ENCODE data around the gene NDUFA9. TPM values are rescaled to one million over a fixed set of nuclear protein-coding genes. Genes with fewer than 3 reads are reported as not detected.

NDUFA9 gene
- polyA plus RNA-seq, 2 of the 4 experiments (the other 2 are of a cell fraction), result 121 to 125 TPM

DNA sequence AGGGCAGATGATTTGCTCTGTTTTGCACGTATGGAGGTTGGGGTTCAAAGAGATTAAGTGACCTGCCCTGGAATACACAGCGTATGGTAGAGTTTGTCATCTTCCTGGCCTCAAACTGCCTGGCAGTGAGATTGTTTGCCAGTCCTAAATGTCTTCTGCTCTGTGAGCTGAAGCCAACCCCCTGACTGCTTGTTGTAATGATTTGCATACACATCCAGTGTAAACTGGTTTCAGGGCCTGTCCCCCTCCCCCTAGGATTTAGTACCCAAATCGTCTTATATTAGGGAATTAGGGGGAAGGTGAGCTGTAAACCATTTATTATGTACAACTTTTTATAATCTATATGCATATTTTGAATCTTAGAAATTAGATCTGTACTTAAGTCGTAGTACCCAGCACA, 38.4 kb upstream of the NDUFA9 start (continued):
- TF ChIP-seq RARB (CRISPR knock-in tag; IDR thresholded peaks at IDR 0.05), result no peak
- TF ChIP-seq BHLHE40 (IDR thresholded peaks at IDR 0.05; ENCODE audit: low read depth, low read length), result no peak
- no peak for TF ChIP-seq GATA3 (IDR thresholded peaks at IDR 0.05; ENCODE audit: borderline replicate concordance)
- TF ChIP-seq, protein P1, sequence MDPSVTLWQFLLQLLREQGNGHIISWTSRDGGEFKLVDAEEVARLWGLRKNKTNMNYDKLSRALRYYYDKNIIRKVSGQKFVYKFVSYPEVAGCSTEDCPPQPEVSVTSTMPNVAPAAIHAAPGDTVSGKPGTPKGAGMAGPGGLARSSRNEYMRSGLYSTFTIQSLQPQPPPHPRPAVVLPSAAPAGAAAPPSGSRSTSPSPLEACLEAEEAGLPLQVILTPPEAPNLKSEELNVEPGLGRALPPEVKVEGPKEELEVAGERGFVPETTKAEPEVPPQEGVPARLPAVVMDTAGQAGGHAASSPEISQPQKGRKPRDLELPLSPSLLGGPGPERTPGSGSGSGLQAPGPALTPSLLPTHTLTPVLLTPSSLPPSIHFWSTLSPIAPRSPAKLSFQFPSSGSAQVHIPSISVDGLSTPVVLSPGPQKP (IDR thresholded peaks at IDR 0.05; ENCODE audit: low read depth, low read length), result no peak

DNA sequence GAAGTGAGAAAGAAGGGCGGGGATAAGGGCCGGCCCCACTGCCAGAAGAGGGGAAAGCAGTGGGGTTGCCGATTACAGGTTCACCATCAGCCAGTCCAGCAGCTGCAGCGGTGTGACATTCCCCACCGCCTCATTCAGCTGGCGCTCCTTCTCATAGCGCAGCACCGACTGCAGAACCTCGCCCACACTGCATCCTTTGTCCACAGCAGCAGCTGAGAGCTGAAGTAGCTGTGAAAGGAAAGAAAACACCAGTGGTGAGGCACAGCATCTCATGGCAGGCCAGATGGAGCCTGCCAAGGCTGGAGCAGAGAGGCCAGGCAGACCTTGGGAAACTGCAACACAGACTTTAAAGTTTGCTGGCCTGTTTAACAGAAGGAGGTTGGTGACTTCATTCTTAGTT, 33.2 kb upstream of the NDUFA9 start:
- ChIA-PET POLR2A (no interaction called here), CTCF (interaction anchor here (1.3 to 2.1 kb wide), 2 partner anchors 11 to 15 kb away, joined by 3 to 6 read pairs; no protein-coding TSS in a partner anchor)
- no peak for TF ChIP-seq TP53 (CRISPR knock-in tag; IDR thresholded peaks at IDR 0.05)
- TF ChIP-seq CHD4 (IDR thresholded peaks at IDR 0.05; ENCODE audit: borderline replicate concordance), result no peak
- TF ChIP-seq RFX5 (IDR thresholded peaks at IDR 0.05), result no peak
- no peak for TF ChIP-seq KDM5A (IDR thresholded peaks at IDR 0.05)
- Histone ChIP-seq H3K4me1 (no peaks in the 10 kb centered on the region), H3K4me2 (no peak overlapping the region), H3K4me3 (no peak overlapping the region), H3K27ac (no peak overlapping the region), H3K9me3 (no peaks in the 10 kb centered on the region)
- ATAC-seq, result no peak
- DNase-seq (ENCODE audit: low read depth in 1 of 2, low spot score in 1 of 2), result no peak
- WGBS (ENCODE audit: missing lambda C conversion rate), result 94% methylated on average over 9 of the region's 9 CpGs
- FAIRE-seq, result no peak

DNA sequence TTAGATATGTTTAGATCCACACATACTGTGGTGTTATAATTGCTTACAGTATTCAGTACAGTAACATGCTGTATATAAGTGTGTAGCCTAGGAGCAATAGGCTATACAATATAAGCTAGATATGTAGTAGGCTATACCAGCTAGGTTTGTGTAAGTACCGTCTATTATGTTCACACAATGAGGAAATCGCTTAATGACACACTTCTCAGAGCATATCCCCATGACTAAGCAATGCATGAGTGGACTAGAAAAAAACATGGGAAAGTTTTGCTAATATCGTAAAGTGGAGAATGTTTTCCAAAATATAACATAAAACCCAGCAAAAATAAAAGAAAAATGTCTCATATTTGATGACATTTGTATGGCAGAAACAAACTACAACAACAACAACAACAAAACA, 27.4 kb upstream of the NDUFA9 start:
- POLR2A ChIA-PET, result no interaction called here
- ATAC-seq (no peak), FAIRE-seq (no peak), DNase-seq (ENCODE audit: low read depth in 1 of 2, low spot score in 1 of 2) (no peak)
- TF ChIP-seq MAZ (IDR thresholded peaks at IDR 0.05; ENCODE audit: borderline replicate concordance, low read depth, low read length) (no peak), RARB (CRISPR knock-in tag; IDR thresholded peaks at IDR 0.05) (no peak), POLR2A (IDR thresholded peaks at IDR 0.05; ENCODE audit: low read length) (no peak), CTCF (IDR thresholded peaks at IDR 0.05) (no peak), FOSL2 (IDR thresholded peaks at IDR 0.05) (no peak), FOSL2 (CRISPR knock-in tag; IDR thresholded peaks at IDR 0.05) (no peak), CEBPB (IDR thresholded peaks at IDR 0.05) (no peak), CHD2 (IDR thresholded peaks at IDR 0.05; ENCODE audit: low read length, partially characterized antibody) (no peak), ESRRA (IDR thresholded peaks at IDR 0.05; ENCODE audit: borderline replicate concordance, low read length) (no peak), PBX3 (IDR thresholded peaks at IDR 0.05) (no peak), ZFP36 (IDR thresholded peaks at IDR 0.05; ENCODE audit: borderline replicate concordance, partially characterized antibody) (no peak), ZC3H11A (IDR thresholded peaks at IDR 0.05) (no peak)
- Histone ChIP-seq H3K4me1 (no peaks in the 10 kb centered on the region), H3K4me3 (no peak overlapping the region), H3K9me3 (no peaks in the 10 kb centered on the region), H3K27ac (no peak overlapping the region), H3K4me2 (no peak overlapping the region)
- 50% methylated on average over 3 of the region's 3 CpGs for WGBS (ENCODE audit: missing lambda C conversion rate)
- CTCF ChIA-PET, result interaction anchor here (1.8 kb wide), 1 partner anchor 17 kb away, joined by 7 read pairs; no protein-coding TSS in a partner anchor

DNA sequence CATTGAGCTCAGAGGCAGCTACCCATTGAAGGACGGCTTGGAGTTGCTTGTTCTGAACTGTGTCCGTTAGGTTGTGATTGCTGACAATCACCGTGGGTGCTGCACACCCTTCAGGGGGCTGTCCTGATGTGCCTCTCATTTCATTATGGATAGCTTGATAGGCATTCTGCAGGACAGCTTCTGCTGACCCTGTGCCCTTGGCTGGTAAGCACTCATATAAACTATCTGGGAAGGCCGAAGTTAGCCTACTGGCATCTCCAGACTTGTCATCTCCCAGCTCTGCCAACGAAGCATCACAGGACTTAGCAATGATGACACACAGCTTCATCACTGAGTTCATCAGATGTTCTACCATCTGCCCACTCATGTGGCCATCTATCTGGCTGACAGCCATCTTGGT, 22.4 kb upstream of the NDUFA9 start:
- TF ChIP-seq MYC (IDR thresholded peaks at IDR 0.05; ENCODE audit: borderline replicate concordance, low read length) (no peak), ZNF302 (CRISPR knock-in tag; IDR thresholded peaks at IDR 0.05) (no peak), HEYL (CRISPR knock-in tag; IDR thresholded peaks at IDR 0.05) (no peak), HOXA7 (CRISPR knock-in tag; IDR thresholded peaks at IDR 0.05) (no peak), CHD2 (IDR thresholded peaks at IDR 0.05; ENCODE audit: low read length, partially characterized antibody) (no peak), HOXB13 (CRISPR knock-in tag; IDR thresholded peaks at IDR 0.05; ENCODE audit: low read depth) (no peak)
- 22% methylated on average over 5 of the region's 5 CpGs for WGBS (ENCODE audit: missing lambda C conversion rate)
- no peak for FAIRE-seq

More for the DNA sequence above, 22.4 kb upstream of the NDUFA9 start:
- no peak overlapping the region for H3K4me3 ChIP-seq
- ChIA-PET POLR2A (no interaction called here), CTCF (interaction anchor here (1.4 to 3.0 kb wide), 2 partner anchors 9 to 22 kb away, joined by 6 to 10 read pairs; no protein-coding TSS in a partner anchor)
- H3K27ac ChIP-seq, result no peak overlapping the region
- ATAC-seq (no peak), DNase-seq (ENCODE audit: low read depth in 1 of 2, low spot score in 1 of 2) (no peak)
- no peak overlapping the region for H3K4me2 ChIP-seq
- H3K4me1 ChIP-seq, result no peaks in the 10 kb centered on the region
- no peaks in the 10 kb centered on the region for H3K9me3 ChIP-seq
